Right lobe of liver (tissue), 4 donors: ENCODE results near the gene TNS3.

ENCODE experiments used
- CTCF ChIP-seq, 4 donors: fragments of 200-600 bp in 3 of 4; fragments of 450-650 bp in 1 of 4; IDR thresholded peaks; one replicate each; pipeline versions ENCODE4 v1.5.1 to v1.8.0; 2016 to 2022; ENCODE audit warnings: antibody characterized with exemption in 4 of 4, mild to moderate bottlenecking in 2 of 4
- POLR2A ChIP-seq: fragments of 450-650 bp; IDR thresholded peaks from one replicate; pipeline ENCODE4 v1.6.1; 2017; ENCODE audit warnings: antibody characterized with exemption, mild to moderate bottlenecking
- donor health status: DM: no; HTN: no; CAD: no.
- donor health status: DM: no; HTN: no; CAD: no.
- donor health status: DM: no; HTN: yes; CAD: no.

- TF ChIP-seq CTCF (IDR thresholded peaks at IDR 0.05) (no peak), POLR2A (no peak)
Measured at GRCh38 chr7:47371733-47372368, 210.1 kb downstream of the TNS3 start.
